GM23338 (cell line): ENCODE data around the gene NDST1. TPM values are rescaled to one million over a fixed set of nuclear protein-coding genes. Genes with fewer than 3 reads are reported as not detected.

Source experiments
- ATAC-seq: fragments of 200-7000 bp; cut with Tn5 transposase; 3 replicates; pipeline ENCODE4 v1.9.1; 2020
- DNase-seq: peaks from one replicate; pipeline ENCODE4 v3.0.0-alpha.2; 2015; ENCODE audit warnings: low spot score
- H2AFZ ChIP-seq: fragments of 200-600 bp; sonication (generic); 2 replicates; pipeline ENCODE4 v1.8.0; 2016; ENCODE audit warnings: antibody characterized with exemption, mild to moderate bottlenecking, moderate library complexity
- H3F3A ChIP-seq: fragments of 200-600 bp; sonication (generic); replicated peaks from 2 replicates; pipeline ENCODE4 v1.8.0; 2017; ENCODE audit warnings: antibody characterized with exemption, mixed run types, low read depth
- H3K27ac ChIP-seq: fragments of 200-600 bp; sonication (generic); 2 replicates; pipeline ENCODE4 v1.6.1; 2016; ENCODE audit warnings: low read depth
- H3K27me3 ChIP-seq: fragments of 200-600 bp; sonication (generic); 2 replicates; pipeline ENCODE4 v1.8.0; 2016; ENCODE audit warnings: mild to moderate bottlenecking, mixed run types, moderate library complexity; ENCODE audit not compliant: insufficient read depth
- H3K36me3 ChIP-seq: fragments of 200-600 bp; sonication (generic); 2 replicates; pipeline ENCODE4 v1.8.0; 2016; ENCODE audit warnings: mild to moderate bottlenecking; ENCODE audit not compliant: insufficient read depth
- H3K4me1 ChIP-seq: fragments of 200-600 bp; sonication (generic); 2 replicates; pipeline ENCODE4 v1.8.0; 2016; ENCODE audit warnings: mild to moderate bottlenecking, moderate library complexity; ENCODE audit not compliant: insufficient read depth
- H3K4me2 ChIP-seq: fragments of 200-600 bp; sonication (generic); 2 replicates; pipeline ENCODE4 v1.7.1; 2017; ENCODE audit warnings: mixed run types
- H3K4me3 ChIP-seq: fragments of 200-600 bp; sonication (generic); 2 replicates; pipeline ENCODE4 v1.6.1; 2016; ENCODE audit warnings: mixed run types
- H3K79me2 ChIP-seq: fragments of 200-600 bp; sonication (generic); replicated peaks from 2 replicates; pipeline ENCODE4 v1.8.0; 2017; ENCODE audit warnings: mild to moderate bottlenecking; ENCODE audit not compliant: insufficient read depth
- H3K9me2 ChIP-seq: fragments of 200-600 bp; sonication (generic); 2 replicates; pipeline ENCODE4 v1.8.0; 2017; ENCODE audit not compliant: insufficient read depth
- H4K20me1 ChIP-seq: fragments of 200-600 bp; sonication (generic); replicated peaks from 2 replicates; pipeline ENCODE4 v1.8.0; 2017; ENCODE audit warnings: mild to moderate bottlenecking; ENCODE audit not compliant: insufficient read depth
- H3K27ac Mint-ChIP-seq: 2 replicates; pipeline ENCODE4 v1.8.0; 2020; ENCODE audit warnings: inconsistent platforms, mild to moderate bottlenecking, moderate library complexity, mixed read lengths
- H3K27me3 Mint-ChIP-seq: 3 replicates; pipeline ENCODE4 v1.8.0; 2022; ENCODE audit warnings: low read depth, mild to moderate bottlenecking, moderate library complexity, mixed read lengths, inconsistent platforms; ENCODE audit not compliant: insufficient read depth, poor library complexity
- H3K36me3 Mint-ChIP-seq: 3 replicates; pipeline ENCODE4 v1.8.0; 2021; ENCODE audit warnings: low read depth, mild to moderate bottlenecking, inconsistent platforms, moderate library complexity, mixed read lengths
- H3K4me1 Mint-ChIP-seq: 3 replicates; pipeline ENCODE4 v1.8.0; 2020; ENCODE audit warnings: mild to moderate bottlenecking, inconsistent platforms, mixed read lengths
- H3K4me3 Mint-ChIP-seq: 3 replicates; pipeline ENCODE4 v1.8.0; 2021; ENCODE audit warnings: moderate library complexity, mild to moderate bottlenecking, inconsistent platforms, mixed read lengths
- H3K9me3 Mint-ChIP-seq: 3 replicates; pipeline ENCODE4 v1.8.0; 2020; ENCODE audit warnings: moderate library complexity, mild to moderate bottlenecking, inconsistent platforms, mixed read lengths
- CREB1 ChIP-seq: fragments of 250-450 bp; sonication (Bioruptor Pico); IDR thresholded peaks from 2 replicates; pipeline ENCODE4 v1.5.0; 2020; ENCODE audit warnings: low read depth, mild to moderate bottlenecking, moderate library complexity
- EZH2 ChIP-seq: fragments of 200-600 bp; sonication (generic); IDR thresholded peaks from one replicate; pipeline ENCODE4 v1.8.0; 2017; ENCODE audit warnings: antibody characterized with exemption, mild to moderate bottlenecking, low read depth; ENCODE audit not compliant: unreplicated experiment
- EZH2phosphoT487 ChIP-seq: fragments of 200-600 bp; sonication (generic); IDR thresholded peaks from one replicate; pipeline ENCODE4 v1.8.1; 2018; ENCODE audit warnings: antibody characterized with exemption; ENCODE audit not compliant: unreplicated experiment
- JUNB ChIP-seq: IDR thresholded peaks from one replicate; pipeline ENCODE4 v1.6.1; 2016; ENCODE audit warnings: antibody characterized with exemption; ENCODE audit not compliant: unreplicated experiment
- NANOG ChIP-seq: IDR thresholded peaks from 2 replicates; pipeline ENCODE4 v1.6.1; 2016; ENCODE audit warnings: antibody characterized with exemption, borderline replicate concordance
- POLR2AphosphoS5 ChIP-seq: IDR thresholded peaks from 2 replicates; pipeline ENCODE4 v1.6.1; 2016; ENCODE audit warnings: antibody characterized with exemption, low read depth
- STAT1 ChIP-seq: IDR thresholded peaks from one replicate; pipeline ENCODE4 v1.6.1; 2016; ENCODE audit warnings: antibody characterized with exemption; ENCODE audit not compliant: unreplicated experiment
- ZNF114 ChIP-seq: fragments of 250-450 bp; sonication (Bioruptor Pico); IDR thresholded peaks from 2 replicates; pipeline ENCODE4 v1.5.0; 2020; ENCODE audit warnings: mild to moderate bottlenecking, moderate library complexity
- polyA plus RNA-seq: library from polyadenylated mRNA; unstranded; fragments of >200 nt; fragmentation: Nextera tagmentation; extraction: Ambion mirVana; gene quantifications from 2 replicates; pipeline ENCODE4 v1.2.1, GENCODE V29; 2016
- total RNA-seq: library from RNA; depleted of rRNA; stranded (reverse); fragments of >200 nt; shearing (Covaris generic); gene quantifications from 2 replicates; pipeline ENCODE4 v1.2.3, GENCODE V29; 2014
- TF ChIP-seq, protein P1 (sequence below): IDR thresholded peaks from 2 replicates; pipeline ENCODE4 v1.6.1; 2016; ENCODE audit warnings: antibody characterized with exemption
- TF ChIP-seq, protein P2 (sequence below): IDR thresholded peaks from one replicate; pipeline ENCODE4 v1.6.1; 2018; ENCODE audit warnings: antibody characterized with exemption; ENCODE audit not compliant: unreplicated experiment
- TF ChIP-seq, protein P3 (sequence below), 2 experiments: fragments of 200-600 bp in 1 of 2; sonication (generic) in 1 of 2; conservative IDR thresholded peaks; 2 replicates each; pipeline versions ENCODE4 v1.5.1 to v1.6.1; 2016 to 2017; ENCODE audit warnings: antibody characterized with exemption in 2 of 2, low read depth in 2 of 2, mild to moderate bottlenecking in 2 of 2, moderate library complexity in 1 of 2

NDST1 gene
- total and polyA plus RNA-seq, 2 experiments from 2014 or later, result 7.3 to 85.0 TPM

DNA sequence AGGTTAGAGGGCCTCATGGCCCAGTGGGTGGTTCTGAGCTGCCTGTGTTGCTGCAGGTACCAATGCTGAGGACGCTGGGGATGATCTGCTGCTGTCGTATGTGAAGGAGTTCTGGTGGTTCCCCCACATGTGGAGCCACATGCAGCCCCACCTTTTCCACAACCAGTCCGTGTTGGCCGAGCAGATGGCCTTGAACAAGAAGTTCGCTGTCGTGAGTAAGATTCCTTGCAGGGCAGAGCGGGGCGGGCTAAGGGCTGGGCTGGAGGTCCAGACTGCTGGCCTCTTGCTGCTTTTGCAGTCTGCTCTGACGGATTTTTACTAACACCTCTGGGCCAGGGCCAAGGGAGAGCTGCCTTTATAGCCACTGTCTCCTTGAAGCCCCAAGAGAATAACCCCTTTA is 26.9 kb downstream of the NDST1 start (continued):
- TF ChIP-seq JUNB, result no peak
- TF ChIP-seq, protein P1, sequence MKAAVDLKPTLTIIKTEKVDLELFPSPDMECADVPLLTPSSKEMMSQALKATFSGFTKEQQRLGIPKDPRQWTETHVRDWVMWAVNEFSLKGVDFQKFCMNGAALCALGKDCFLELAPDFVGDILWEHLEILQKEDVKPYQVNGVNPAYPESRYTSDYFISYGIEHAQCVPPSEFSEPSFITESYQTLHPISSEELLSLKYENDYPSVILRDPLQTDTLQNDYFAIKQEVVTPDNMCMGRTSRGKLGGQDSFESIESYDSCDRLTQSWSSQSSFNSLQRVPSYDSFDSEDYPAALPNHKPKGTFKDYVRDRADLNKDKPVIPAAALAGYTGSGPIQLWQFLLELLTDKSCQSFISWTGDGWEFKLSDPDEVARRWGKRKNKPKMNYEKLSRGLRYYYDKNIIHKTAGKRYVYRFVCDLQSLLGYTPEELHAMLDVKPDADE, result no peak
- no peak for TF ChIP-seq ZNF114 (CRISPR knock-in tag)

DNA sequence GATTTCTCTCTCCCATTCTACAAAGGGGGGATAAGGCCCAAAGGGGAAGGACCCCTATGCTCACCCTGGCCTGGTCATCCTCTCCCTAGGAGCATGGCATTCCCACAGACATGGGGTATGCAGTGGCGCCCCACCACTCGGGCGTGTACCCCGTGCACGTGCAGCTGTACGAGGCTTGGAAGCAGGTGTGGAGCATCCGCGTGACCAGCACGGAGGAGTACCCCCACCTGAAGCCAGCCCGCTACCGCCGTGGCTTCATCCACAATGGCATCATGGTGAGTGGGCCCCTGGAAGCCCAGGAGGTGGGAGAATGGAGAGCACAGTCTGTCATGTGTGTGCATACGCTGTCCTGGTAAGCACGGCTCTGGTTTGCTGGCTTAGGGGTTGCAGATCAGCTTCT is 27.7 kb downstream of the NDST1 start:
- no peak overlapping the region for H3K4me3 Mint-ChIP-seq
- H3K4me2 ChIP-seq, result no peak overlapping the region
- no peaks in the 10 kb centered on the region for H3K9me2 ChIP-seq
- H3F3A ChIP-seq, result 0 out of 2 replicates have a peak, but pooled peaks cover 3% of the 10 kb centered on the region
- H4K20me1 ChIP-seq, result peaks cover 10% of the 10 kb centered on the region; the same call in 1 of the 2 replicates
- no peak overlapping the region for H2AFZ ChIP-seq
- peaks cover 22% of the 10 kb centered on the region for H3K36me3 ChIP-seq
- peaks cover 79% of the 10 kb centered on the region for H3K36me3 Mint-ChIP-seq
- no peak overlapping the region for H3K27ac ChIP-seq
- peaks cover 2% of the 10 kb centered on the region for H3K27me3 Mint-ChIP-seq
- peaks cover 18% of the 10 kb centered on the region for H3K4me1 Mint-ChIP-seq
- H3K27me3 ChIP-seq, result no peaks in the 10 kb centered on the region
- H3K4me3 ChIP-seq, result no peak overlapping the region
- H3K79me2 ChIP-seq, result 0 out of 2 replicates have a peak, but pooled peaks cover 3% of the 10 kb centered on the region
- ATAC-seq (no peak), DNase-seq (no peak)
- no peak overlapping the region for H3K27ac Mint-ChIP-seq
- H3K9me3 Mint-ChIP-seq, result peaks cover 3% of the 10 kb centered on the region; the same call in 1 of the 3 replicates
- H3K4me1 ChIP-seq, result peaks cover 5% of the 10 kb centered on the region; the same call in 1 of the 2 replicates
- TF ChIP-seq, protein P2, sequence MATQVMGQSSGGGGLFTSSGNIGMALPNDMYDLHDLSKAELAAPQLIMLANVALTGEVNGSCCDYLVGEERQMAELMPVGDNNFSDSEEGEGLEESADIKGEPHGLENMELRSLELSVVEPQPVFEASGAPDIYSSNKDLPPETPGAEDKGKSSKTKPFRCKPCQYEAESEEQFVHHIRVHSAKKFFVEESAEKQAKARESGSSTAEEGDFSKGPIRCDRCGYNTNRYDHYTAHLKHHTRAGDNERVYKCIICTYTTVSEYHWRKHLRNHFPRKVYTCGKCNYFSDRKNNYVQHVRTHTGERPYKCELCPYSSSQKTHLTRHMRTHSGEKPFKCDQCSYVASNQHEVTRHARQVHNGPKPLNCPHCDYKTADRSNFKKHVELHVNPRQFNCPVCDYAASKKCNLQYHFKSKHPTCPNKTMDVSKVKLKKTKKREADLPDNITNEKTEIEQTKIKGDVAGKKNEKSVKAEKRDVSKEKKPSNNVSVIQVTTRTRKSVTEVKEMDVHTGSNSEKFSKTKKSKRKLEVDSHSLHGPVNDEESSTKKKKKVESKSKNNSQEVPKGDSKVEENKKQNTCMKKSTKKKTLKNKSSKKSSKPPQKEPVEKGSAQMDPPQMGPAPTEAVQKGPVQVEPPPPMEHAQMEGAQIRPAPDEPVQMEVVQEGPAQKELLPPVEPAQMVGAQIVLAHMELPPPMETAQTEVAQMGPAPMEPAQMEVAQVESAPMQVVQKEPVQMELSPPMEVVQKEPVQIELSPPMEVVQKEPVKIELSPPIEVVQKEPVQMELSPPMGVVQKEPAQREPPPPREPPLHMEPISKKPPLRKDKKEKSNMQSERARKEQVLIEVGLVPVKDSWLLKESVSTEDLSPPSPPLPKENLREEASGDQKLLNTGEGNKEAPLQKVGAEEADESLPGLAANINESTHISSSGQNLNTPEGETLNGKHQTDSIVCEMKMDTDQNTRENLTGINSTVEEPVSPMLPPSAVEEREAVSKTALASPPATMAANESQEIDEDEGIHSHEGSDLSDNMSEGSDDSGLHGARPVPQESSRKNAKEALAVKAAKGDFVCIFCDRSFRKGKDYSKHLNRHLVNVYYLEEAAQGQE, result no peak
- TF ChIP-seq POLR2AphosphoS5 (no peak), CREB1 (CRISPR knock-in tag) (no peak), NANOG (no peak), ZNF114 (CRISPR knock-in tag) (no peak), EZH2 (no peak), JUNB (no peak), EZH2phosphoT487 (no peak), STAT1 (no peak)
- TF ChIP-seq, protein P3, sequence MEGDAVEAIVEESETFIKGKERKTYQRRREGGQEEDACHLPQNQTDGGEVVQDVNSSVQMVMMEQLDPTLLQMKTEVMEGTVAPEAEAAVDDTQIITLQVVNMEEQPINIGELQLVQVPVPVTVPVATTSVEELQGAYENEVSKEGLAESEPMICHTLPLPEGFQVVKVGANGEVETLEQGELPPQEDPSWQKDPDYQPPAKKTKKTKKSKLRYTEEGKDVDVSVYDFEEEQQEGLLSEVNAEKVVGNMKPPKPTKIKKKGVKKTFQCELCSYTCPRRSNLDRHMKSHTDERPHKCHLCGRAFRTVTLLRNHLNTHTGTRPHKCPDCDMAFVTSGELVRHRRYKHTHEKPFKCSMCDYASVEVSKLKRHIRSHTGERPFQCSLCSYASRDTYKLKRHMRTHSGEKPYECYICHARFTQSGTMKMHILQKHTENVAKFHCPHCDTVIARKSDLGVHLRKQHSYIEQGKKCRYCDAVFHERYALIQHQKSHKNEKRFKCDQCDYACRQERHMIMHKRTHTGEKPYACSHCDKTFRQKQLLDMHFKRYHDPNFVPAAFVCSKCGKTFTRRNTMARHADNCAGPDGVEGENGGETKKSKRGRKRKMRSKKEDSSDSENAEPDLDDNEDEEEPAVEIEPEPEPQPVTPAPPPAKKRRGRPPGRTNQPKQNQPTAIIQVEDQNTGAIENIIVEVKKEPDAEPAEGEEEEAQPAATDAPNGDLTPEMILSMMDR (conservative IDR thresholded peaks at IDR 0.05; ENCODE audit: low read depth in 2 of 2), result no peak
- TF ChIP-seq, protein P1, result no peak
